ENCODE measurements around the gene PCDHB6.
"Not testable (repeated sequence)": the region's sequence is repeated elsewhere in the genome, so short reads cannot be mapped to it uniquely, and the experiment has no call there.

PCDHB6 gene

DNA sequence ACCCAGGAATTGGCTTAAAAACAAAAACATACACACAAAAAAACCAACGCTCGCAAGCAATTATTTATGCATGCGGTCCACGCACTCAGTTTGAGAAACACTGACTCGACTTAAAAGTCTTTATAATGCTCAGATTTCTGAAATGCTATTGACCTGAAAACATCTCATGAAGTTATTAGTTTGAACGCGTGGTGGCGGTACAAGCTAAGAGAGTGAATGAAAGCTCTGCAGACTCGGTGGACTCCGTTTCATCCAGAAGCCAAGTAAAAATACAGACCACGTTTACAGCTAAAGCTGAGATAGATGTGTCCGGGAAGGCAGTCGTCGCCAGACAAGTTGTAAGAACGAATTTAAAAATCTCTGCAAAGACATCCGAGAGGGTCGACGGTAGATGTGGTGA, at the start of gene PCDHB6:
PCDHB6 (plus strand) TSS at position 246 of the 400 bp plus-strand sequence. CDS start 201 bp downstream, outside the sequence.
- peak in 7 of 42 donors; percentile 10 to 62 (median 15) for DNase-seq
- intact Hi-C loops (cut with DNase I), result no loop called here

DNA sequence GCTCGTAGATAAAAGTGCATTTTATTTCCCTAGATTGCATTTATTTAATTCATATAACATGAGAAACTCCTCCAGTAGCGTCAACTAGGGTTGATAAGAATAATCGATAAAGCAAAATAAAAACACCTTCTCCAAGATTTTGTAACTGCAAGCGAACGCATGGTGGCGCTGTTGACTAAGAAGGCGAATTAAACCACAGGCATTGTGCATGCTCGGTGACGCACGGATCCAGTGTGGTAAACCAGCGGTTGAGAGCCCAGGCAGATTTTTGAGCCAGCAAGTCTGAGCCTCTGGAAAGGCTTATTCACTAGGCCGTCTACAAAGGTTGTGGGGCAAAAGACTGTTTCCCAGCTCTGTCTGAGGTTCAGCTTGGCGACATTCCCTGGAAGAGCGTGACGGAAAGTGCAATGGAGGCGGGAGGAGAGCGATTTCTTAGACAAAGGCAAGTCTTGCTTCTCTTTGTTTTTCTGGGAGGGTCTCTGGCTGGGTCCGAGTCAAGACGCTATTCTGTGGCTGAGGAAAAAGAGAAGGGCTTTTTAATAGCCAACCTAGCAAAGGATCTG, 49.5 kb upstream of the PCDHB6 start, which contains the start of gene PCDHB3:
PCDHB3 (plus strand) TSS at position 231 of the 563 bp plus-strand sequence; CDS start at position 408, 177 bp downstream.
- DNase-seq, result peak in 39 of 42 donors; percentile 16 to 84 (median 56)
- intact Hi-C loops (cut with DNase I), result no loop called here

DNA sequence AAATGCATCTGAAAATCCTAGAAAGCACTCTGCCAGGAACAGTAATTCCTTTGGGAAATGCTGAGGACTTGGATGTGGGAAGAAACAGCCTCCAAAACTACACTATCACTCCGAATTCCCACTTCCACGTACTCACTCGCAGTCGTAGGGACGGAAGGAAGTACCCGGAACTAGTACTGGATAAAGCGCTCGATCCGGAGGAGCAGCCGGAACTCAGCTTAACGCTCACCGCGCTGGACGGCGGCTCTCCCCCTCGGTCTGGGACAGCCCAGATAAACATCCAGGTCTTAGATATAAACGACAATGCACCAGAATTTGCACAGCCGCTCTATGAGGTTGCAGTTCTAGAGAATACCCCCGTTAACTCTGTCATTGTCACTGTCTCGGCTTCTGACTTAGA, 48.8 kb upstream of the PCDHB6 start:
- intact Hi-C loops (cut with DNase I), result no loop called here
- no peak for DNase-seq

DNA sequence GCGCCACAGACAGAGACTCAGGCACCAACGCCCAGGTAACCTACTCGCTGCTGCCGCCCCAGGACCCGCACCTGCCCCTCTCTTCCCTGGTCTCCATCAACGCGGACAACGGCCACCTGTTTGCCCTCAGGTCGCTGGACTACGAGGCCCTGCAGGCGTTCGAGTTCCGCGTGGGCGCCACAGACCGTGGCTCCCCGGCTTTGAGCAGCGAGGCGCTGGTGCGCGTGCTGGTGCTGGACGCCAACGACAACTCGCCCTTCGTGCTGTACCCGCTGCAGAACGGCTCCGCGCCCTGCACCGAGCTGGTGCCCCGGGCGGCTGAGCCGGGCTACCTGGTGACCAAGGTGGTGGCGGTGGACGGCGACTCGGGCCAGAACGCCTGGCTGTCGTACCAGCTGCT, 47.8 kb upstream of the PCDHB6 start:
- intact Hi-C loops (cut with DNase I); DNase-seq: not testable (repeated sequence)

DNA sequence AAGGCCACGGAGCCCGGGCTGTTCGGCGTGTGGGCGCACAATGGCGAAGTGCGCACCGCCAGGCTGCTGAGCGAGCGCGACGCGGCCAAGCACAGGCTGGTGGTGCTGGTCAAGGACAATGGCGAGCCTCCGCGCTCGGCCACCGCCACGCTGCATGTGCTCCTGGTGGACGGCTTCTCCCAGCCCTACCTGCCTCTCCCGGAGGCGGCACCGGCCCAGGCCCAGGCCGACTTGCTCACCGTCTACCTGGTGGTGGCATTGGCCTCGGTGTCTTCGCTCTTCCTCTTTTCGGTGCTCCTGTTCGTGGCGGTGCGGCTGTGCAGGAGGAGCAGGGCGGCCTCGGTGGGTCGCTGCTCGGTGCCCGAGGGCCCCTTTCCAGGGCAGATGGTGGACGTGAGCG, 47.4 kb upstream of the PCDHB6 start:
- DNase-seq; intact Hi-C loops (cut with DNase I): not testable (repeated sequence)

DNA sequence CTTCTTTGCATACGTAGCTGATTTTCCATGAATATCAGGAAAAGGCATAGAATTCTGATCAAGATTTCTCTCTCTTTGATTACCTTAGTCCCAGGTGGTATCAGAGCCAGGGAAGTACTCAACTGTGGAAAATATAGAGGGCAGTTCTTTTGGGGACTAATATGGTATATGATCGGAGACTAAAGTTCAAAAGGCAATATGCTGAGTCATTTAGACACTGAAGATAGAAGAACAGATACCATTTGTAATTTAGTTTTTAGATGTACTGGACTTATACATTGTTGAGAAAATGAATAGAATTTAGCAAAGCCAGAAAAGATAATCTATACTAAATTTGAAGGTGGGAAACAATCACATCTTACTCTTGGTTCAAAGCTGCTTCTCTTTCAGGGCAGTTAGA, 44.5 kb upstream of the PCDHB6 start:
- no peak for DNase-seq
- intact Hi-C loops (cut with DNase I), result no loop called here

DNA sequence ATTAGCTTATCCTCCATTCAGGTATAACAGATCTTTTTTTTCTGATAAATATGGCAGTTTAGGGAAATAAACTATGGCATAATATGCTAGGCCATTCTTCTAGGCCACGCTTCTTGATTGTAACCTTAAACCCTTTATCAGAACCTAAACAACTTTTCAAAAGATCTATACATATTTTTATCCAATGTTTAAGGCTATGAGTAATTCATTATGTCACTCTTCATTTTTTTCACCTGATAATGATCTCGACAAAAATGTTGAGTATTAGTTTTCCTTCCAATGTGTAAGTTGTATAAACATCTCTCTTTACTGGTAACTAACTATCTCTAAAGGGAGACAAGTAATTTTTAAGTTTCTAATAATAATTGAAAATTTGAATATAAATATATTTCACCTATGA, 30.6 kb upstream of the PCDHB6 start:
- DNase-seq, result no peak
- intact Hi-C loops (cut with DNase I), result no loop called here

DNA sequence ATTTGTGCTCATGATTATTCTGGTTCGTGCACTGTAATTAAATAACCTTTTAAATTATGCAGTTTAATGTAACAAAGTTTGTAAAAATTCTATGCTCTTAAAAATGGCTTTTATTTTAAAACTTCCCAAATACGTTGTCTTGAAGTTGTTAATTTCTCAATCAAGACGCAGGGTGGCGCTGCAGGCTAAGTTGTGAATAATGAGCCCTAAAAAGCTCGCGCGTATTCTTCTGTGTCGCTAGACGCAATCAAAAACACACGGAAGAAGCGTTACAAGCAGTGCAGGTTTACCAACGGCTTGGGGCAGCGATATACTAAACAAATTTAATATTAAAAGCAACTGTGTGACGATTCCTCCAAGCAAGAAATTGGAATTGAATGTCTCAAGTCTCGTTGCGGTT, 28.3 kb upstream of the PCDHB6 start, which contains the start of gene PCDHB4:
PCDHB4 (plus strand) TSS at position 256 of the 400 bp plus-strand sequence. CDS start 181 bp downstream, outside the sequence.
- intact Hi-C loops (cut with DNase I), result no loop called here
- peak in 33 of 42 donors; percentile 11 to 80 (median 44) for DNase-seq

DNA sequence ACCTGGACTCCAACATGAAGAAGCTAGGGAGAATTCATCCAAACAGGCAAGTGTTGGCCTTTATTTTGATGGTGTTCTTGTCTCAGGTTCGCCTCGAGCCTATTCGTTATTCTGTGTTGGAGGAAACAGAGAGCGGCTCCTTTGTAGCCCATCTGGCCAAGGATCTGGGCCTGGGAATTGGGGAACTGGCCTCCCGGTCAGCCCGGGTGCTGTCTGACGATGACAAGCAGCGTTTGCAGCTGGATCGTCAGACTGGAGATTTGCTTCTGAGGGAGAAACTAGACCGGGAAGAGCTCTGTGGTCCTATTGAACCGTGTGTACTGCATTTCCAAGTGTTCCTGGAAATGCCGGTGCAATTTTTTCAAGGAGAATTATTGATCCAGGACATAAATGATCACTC, 27.9 kb upstream of the PCDHB6 start:
- intact Hi-C loops (cut with DNase I), result no loop called here
- DNase-seq, result peak in 4 of 42 donors; percentile 5 to 45 (median 26)

DNA sequence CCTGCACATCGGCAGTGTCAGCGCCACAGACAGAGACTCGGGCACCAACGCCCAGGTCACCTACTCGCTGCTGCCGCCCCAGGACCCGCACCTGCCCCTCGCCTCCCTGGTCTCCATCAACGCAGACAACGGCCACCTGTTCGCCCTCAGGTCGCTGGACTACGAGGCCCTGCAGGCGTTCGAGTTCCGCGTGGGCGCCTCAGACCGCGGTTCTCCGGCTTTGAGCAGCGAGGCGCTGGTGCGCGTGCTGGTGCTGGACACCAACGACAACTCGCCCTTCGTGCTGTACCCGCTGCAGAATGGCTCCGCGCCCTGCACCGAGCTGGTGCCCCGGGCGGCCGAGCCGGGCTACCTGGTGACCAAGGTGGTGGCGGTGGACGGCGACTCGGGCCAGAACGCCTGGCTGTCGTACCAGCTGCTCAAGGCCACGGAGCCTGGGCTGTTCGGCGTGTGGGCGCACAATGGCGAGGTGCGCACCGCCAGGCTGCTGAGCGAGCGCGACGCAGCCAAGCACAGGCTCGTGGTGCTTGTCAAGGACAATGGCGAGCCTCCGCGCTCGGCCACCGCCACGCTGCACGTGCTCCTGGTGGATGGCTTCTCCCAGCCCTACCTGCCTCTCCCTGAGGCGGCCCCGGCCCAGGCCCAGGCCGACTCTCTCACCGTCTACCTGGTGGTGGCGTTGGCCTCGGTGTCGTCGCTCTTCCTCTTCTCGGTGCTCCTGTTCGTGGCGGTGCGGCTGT, 26.3 kb upstream of the PCDHB6 start:
- intact Hi-C loops (cut with DNase I); DNase-seq: not testable (repeated sequence)

DNA sequence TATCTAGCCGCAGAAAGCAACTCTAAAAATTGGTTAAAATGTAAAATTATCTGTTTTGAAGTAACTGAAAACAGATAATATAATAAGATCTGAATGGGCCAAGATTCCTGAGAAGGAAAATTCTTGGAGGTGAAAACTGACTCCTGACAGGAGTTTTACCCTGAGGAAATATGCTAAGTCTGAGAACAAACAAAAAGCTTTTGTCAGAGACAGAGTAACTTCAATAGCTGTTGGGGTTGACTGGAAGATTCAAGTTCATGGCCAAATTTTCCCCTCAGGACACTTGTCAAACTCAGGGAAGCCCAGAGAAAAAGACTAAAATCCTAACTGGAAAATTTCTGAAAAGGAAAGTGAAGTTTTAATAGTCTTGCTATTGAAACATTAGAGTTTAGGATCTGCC, 22.6 kb upstream of the PCDHB6 start:
- intact Hi-C loops (cut with DNase I), result no loop called here
- no peak for DNase-seq

DNA sequence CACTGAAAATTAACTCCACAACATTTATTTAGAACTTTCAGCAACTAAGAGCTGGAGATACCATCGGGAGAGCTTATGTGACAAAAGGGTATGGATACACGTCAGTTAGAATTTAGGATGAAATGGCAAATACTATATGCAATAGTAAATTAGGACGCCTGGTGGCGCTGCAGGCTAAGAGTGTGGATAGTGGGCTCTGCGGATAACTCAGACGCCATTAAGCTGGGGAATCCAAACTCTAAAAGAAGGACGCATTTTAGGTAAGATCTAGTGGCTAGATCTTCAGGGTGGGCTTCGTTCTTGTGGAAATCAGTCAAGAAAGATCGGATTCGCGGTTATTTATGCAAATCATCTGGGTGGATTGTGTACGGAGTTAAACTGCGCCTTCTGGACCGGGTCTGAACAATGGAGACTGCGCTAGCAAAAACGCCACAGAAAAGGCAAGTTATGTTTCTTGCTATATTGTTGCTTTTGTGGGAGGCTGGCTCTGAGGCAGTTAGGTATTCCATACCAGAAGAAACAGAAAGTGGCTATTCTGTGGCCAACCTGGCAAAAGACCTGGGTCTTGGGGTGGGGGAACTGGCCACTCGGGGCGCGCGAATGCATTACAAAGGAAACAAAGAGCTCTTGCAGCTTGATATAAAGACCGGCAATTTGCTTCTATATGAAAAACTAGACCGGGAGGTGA, 14.7 kb upstream of the PCDHB6 start, which contains the start of gene PCDHB5:
PCDHB5 (plus strand) TSS at position 177 of the 688 bp plus-strand sequence; CDS start at position 406, 229 bp downstream.
- peak in 18 of 42 donors; percentile 12 to 76 (median 36) for DNase-seq
- intact Hi-C loops (cut with DNase I), result no loop called here

DNA sequence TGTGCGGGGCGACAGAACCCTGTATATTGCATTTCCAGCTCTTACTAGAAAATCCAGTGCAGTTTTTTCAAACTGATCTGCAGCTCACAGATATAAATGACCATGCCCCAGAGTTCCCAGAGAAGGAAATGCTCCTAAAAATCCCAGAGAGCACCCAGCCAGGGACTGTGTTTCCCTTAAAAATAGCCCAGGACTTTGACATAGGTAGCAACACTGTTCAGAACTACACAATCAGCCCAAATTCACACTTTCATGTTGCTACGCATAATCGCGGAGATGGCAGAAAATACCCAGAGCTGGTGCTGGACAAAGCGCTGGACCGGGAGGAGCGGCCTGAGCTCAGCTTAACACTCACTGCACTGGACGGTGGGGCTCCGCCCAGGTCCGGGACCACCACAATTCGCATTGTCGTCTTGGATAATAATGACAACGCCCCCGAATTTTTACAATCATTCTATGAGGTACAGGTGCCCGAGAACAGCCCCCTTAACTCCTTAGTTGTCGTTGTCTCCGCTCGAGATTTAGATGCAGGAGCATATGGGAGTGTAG, 14.1 kb upstream of the PCDHB6 start:
- intact Hi-C loops (cut with DNase I), result no loop called here

DNA sequence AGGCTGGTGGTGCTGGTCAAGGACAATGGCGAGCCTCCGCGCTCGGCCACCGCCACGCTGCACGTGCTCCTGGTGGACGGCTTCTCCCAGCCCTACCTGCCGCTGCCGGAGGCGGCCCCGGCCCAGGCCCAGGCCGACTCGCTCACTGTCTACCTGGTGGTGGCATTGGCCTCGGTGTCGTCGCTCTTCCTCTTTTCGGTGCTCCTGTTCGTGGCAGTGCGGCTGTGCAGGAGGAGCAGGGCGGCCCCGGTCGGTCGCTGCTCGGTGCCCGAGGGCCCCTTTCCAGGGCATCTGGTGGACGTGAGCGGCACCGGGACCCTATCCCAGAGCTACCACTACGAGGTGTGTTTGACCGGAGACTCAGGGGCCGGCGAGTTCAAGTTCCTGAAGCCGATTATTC, 12.5 kb upstream of the PCDHB6 start:
- DNase-seq; intact Hi-C loops (cut with DNase I): not testable (repeated sequence)

More for the DNA sequence above, 14.1 kb upstream of the PCDHB6 start:
- no peak for DNase-seq

DNA sequence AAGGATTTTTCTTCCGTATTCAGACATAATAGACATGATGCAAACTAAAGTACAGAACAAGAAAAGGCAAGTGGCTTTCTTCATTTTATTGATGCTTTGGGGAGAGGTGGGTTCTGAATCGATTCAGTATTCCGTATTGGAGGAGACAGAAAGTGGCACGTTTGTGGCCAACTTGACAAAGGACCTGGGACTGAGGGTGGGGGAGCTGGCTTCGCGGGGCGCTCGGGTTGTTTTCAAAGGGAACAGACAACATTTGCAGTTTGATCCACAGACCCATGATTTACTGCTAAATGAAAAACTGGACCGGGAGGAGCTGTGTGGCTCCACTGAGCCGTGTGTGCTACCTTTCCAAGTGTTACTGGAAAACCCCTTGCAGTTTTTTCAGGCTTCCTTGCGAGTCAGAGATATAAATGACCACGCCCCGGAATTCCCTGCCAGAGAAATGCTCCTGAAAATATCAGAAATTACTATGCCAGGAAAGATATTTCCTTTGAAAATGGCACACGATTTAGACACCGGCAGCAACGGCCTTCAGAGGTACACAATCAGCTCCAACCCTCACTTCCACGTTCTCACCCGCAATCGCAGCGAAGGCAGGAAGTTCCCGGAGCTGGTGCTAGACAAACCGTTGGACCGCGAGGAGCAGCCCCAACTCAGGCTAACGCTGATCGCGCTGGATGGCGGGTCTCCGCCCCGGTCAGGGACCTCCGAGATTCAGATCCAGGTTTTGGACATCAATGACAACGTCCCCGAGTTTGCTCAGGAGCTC, 551 bp downstream of the PCDHB6 start:
- no peak for DNase-seq
- intact Hi-C loops (cut with DNase I), result no loop called here

DNA sequence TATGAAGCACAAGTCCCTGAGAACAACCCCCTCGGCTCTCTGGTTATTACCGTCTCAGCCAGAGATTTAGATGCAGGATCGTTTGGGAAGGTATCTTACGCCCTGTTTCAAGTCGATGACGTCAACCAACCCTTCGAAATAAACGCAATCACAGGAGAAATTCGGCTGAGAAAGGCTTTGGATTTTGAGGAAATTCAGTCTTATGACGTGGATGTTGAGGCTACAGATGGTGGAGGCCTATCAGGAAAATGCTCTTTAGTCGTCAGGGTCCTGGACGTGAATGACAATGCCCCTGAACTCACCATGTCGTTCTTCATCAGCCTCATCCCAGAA, 1.1 kb downstream of the PCDHB6 start:
- no peak for DNase-seq
- intact Hi-C loops (cut with DNase I), result no loop called here

DNA sequence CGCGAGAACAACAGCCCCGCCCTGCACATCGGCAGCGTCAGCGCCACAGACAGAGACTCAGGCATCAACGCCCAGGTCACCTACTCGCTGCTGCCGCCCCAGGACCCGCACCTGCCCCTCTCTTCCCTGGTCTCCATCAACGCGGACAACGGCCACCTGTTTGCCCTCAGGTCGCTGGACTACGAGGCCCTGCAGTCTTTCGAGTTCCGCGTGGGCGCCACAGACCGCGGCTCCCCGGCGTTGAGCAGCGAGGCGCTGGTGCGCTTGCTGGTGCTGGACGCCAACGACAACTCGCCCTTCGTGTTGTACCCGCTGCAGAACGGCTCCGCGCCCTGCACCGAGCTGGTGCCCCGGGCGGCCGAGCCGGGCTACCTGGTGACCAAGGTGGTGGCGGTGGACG, 1.8 kb downstream of the PCDHB6 start:
- intact Hi-C loops (cut with DNase I); DNase-seq: not testable (repeated sequence)

DNA sequence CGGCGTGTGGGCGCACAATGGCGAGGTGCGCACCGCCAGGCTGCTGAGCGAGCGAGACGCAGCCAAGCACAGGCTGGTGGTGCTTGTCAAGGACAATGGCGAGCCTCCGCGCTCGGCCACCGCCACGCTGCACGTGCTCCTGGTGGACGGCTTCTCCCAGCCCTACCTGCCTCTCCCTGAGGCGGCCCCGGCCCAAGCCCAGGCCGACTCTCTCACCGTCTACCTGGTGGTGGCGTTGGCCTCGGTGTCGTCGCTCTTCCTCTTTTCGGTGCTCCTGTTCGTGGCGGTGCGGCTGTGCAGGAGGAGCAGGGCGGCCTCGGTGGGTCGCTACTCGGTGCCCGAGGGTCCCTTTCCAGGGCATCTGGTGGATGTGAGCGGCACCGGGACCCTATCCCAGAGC, 2.2 kb downstream of the PCDHB6 start:
- intact Hi-C loops (cut with DNase I); DNase-seq: not testable (repeated sequence)
